ENCODE measurements around the gene MRPL19.
"Not testable (repeated sequence)": the region's sequence is repeated elsewhere in the genome, so short reads cannot be mapped to it uniquely, and the experiment has no call there.

MRPL19 gene

GRCh38 chr2:75675908-75676307 is 29.3 kb downstream of the MRPL19 start:
- no peak for DNase-seq

GRCh38 chr2:75676464-75676863 is 29.9 kb downstream of the MRPL19 start:
- no peak for DNase-seq

GRCh38 chr2:75679556-75679955 is 33.0 kb downstream of the MRPL19 start:
- DNase-seq, result no peak

DNA sequence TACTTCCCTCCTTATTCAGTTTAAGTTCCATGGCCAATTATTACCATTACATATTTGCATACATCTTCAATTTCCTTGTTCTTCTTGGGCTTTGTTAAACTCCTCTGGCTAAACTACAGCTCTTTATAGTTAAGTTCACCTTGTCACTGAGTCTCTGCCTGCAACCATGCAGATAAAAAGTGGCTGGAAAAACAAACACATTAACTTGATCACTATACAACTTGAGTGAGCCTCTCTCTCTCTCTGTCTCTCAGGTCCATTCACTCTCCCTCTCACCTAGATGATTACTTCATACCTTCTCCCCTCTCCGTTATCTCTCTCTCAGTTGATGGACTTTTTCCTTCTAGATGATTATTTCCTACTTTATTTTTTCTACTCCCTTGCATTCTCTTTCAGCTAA is 33.8 kb downstream of the MRPL19 start:
- DNase-seq, result no peak

DNA sequence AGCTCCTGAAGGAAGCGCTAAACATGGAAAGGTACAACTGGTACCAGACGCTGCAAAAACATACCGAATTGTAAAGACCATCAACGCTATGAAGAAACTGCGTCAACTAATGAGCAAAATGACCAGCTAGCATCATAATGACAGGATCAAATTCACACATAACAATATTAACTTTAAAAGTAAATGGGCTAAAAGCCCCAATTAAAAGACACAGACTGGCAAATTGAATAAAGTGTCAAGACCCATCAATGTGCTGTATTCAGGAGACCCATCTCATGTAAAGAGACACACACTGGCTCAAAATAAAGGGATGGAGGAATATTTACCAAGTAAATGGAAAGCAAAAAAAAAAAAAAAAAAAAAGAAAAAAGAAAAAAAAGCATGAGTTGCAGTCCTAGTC is 36.8 kb downstream of the MRPL19 start:
- not testable (repeated sequence) for DNase-seq

GRCh38 chr2:75688196-75688595 is 41.6 kb downstream of the MRPL19 start:
- no peak for DNase-seq

DNA sequence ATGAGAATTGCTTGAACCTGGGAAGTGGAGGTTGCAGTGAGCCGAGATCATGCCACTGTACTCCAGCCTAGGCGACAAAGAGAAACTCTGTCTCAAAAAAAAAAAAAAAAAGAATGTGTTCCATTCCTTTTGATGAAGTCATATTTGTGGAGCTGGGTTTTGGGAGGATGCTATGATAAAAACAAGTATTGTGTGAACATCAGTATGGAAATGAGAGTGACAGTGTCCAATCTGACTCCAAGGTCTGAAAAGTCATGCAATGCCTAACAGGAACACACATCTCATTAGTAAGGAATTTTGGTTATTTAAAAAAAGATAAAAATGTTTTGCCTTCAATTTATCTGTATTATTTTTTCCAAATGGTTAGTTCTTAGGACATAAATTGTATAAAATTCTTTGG is 52.3 kb downstream of the MRPL19 start:
- DNase-seq, result no peak

GRCh38 chr2:75702593-75702992 is 56.0 kb downstream of the MRPL19 start:
- no peak for DNase-seq

- no peak for DNase-seq
These were observed 57.2 kb downstream of the MRPL19 start for GRCh38 chr2:75703589-75704287.

- no peak for DNase-seq
These were observed 59.3 kb downstream of the MRPL19 start for GRCh38 chr2:75705921-75706320.

DNA sequence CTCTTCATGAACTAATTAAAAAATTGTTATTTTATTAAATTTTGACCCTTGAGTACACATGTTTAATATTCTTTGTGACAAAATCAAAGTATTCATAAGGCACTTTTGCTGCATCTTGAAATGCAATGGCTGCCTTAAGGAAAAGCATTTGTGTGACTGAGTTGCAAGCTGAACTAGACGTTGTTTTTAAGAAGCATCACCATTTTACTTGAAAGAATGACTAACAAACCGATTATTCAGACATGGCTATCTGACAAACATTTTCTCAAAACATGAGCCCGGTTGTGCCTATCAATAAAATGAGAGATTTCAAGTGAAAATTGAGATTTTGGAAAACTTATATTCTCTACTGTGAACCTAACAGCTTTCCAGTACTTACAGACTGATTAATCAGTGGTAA is 61.3 kb downstream of the MRPL19 start:
- DNase-seq, result no peak

DNA sequence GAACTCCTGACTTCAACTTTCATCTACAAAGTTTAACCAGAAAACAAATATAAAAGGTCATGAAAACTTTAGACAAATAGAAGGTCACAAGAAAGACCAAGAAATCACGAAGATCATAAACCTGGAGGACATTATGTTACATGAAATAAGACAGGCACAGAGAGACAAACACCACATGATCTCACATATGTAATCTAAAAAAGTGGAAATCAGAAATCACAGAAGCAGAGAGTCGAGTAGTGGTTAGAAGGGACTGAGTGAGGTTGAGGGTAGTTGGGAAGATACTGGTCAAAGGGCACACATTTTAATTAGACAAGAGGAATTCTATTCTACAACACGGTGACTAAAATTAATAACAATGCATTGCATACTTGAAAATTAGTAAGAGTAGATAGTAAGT is 62.7 kb downstream of the MRPL19 start:
- DNase-seq, result no peak

DNA sequence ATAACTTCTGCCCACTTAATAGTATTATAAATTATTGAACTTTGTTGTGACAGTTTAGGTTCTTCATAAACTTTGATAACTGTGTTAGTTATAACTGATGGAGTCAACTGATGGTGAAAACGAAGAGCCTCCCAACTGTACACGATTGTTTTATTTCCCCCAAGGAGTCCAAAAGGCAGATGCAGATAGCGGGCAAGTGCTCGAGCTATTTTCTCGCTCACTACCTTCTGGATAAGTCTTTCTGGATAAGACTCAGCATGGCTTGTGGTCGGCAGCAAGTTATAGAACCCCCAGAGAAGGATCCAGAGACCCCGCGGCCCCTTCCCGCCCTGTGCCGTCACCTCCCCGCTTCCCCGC is 63.6 kb downstream of the MRPL19 start:
- DNase-seq, result no peak

DNA sequence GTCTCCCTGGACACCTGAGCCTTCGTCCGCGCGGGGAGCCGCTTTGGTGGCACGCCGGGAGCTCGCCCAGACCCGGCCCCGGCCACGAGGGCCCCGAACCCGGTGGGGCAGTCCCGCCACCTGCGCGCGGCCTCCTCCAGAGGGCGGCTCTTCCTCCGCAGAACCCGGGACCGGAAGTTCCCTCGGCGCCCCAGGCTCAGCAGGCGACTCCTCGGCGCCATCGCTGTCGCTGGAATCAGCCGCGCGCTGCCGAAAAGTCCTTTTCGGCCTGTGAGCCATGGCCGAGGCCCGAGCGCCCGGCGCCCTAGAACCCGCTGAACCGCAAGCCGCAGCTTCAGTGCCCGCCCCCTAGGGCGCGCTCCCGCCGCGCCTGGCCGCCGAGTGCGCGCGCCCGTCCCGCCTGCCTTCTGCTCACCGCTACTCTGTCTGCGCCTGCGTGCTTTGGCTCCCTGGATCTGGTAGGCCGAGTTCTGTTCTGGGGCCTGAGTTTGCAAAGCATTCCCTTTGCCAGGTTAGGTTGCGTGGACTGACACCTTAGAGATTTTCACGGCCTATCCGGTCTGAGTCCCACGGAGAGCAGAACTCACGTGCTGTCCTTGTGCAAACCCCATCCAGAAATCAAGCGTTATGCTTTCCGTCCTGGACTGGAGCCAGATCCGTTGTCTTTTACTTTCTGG is 64.1 kb downstream of the MRPL19 start, which contains the start of gene GCFC2:
TSS of gene GCFC2 (minus strand) at position 339 of the 677 bp plus-strand sequence. CDS start at position 279, 60 bp downstream.
- DNase-seq, result peak; percentile 75

GRCh38 chr2:75711590-75711989 is 65.0 kb downstream of the MRPL19 start:
- not testable (repeated sequence) for DNase-seq

- DNase-seq, result no peak
These were observed 69.8 kb downstream of the MRPL19 start for GRCh38 chr2:75716406-75716805.

DNA sequence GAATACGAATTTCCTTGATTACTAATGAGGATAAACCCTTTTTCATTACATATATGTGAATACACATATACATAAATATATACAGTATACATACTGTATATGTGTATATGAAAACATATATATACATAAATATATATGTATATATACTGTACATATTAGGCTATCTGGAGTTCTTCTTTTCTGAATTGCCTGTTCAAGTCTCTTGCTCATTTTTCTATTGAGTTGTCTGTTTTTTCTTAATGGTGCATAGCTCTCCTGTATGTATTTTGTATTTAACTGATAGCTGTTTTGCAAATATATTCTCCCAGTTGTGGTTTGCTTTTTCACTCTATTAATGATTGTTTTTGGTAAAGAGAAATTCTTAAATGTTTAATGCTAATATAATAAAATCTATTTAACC is 73.0 kb downstream of the MRPL19 start:
- no peak for DNase-seq

- no peak for DNase-seq
These were observed 73.9 kb downstream of the MRPL19 start for GRCh38 chr2:75720525-75720924.

GRCh38 chr2:75722687-75723086 is 76.1 kb downstream of the MRPL19 start:
- DNase-seq, result no peak

DNA sequence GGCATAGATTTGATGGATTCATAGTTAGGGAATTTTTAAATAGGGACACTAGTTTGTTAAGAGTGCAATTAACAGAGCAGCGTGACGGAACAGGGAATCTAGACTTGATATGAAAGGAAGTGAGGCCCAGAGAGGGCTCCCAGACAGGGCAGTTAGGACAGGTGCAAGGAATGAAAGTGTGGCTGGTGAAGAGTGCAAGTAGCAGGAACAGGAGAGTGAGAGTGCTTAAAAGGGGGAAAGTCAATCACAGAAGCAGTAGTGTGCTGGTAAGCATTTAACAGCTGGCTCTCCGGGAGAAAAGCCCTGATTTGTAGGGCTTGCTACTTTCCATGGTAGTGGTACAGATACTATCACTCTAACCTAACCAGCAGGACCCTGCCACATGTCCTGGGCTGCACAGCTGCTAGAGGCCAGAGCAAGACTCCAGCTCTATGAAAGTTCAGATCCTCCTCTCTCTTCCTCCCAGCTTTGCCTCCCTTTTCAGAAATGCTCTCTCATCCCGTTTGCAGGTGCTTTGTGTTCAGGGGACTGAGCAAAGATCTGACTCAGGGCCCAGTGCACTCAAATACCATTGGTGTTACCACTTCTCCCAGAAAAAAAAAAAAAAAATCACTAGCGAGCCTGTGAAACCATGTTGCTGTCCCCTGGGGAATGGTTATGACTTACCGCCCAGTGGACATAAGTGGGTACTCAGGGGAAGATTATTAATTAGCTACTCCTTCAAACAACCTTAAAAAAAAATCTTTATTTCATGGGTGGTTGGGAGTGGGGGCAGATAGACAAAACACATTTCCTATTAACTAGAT is 82.2 kb downstream of the MRPL19 start:
- DNase-seq, result no peak

GRCh38 chr2:75729861-75730260 is 83.3 kb downstream of the MRPL19 start:
- DNase-seq, result no peak

DNA sequence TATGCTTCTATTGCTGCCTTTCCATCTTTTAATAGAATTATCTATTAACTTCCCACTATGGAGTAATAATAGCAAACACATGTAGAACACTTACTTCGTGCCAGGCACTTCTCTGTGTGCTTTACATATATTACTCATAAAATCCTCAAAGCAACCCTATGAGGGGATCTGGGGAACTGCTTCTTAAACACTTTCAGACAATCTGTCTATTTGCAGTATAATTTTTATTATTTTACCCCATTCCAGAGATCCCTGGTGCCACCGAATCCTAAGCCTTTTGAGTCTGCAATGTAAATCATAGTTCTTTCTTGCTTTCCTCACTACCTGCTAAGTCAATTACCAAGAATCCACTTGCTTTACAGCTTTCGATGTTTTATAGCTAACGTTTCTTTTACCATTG is 89.7 kb downstream of the MRPL19 start:
- no peak for DNase-seq

- no peak for DNase-seq
These were observed 91.4 kb downstream of the MRPL19 start for GRCh38 chr2:75737961-75738360.
